Thoracic aorta (tissue), 2 donors: ENCODE results near the gene ANKS1A. TPM values are rescaled to one million over a fixed set of nuclear protein-coding genes. Genes with fewer than 3 reads are reported as not detected.
A peak's percentile ranks its signal among the peaks of the same experiment; 100 is the strongest.

ENCODE experiments used
- ATAC-seq: fragments of 150-250 bp; one replicate; pipeline ENCODE4 v1.8.0; 2017; ENCODE audit warnings: low read depth; ENCODE audit not compliant: insufficient number of reproducible peaks, low FRiP score
- DNase-seq: peaks from one replicate; pipeline ENCODE4 v3.0.0-alpha.2; 2020; ENCODE audit warnings: low spot score
- H3K27ac ChIP-seq, 2 donors: fragments of 200-600 bp; sonication (generic); 1 replicate in 1 of 2; 2 replicates in 1 of 2; pipeline ENCODE4 v1.5.1; 2016; ENCODE audit warnings: mild to moderate bottlenecking in 2 of 2, moderate library complexity in 2 of 2
- H3K27me3 ChIP-seq: fragments of 200-600 bp; sonication (generic); replicated peaks from 2 replicates; pipeline ENCODE4 v1.6.0; 2016; ENCODE audit warnings: mild to moderate bottlenecking; ENCODE audit not compliant: insufficient read depth
- H3K36me3 ChIP-seq: fragments of 200-600 bp; sonication (generic); one replicate; pipeline ENCODE4 v1.5.1; 2016
- H3K4me1 ChIP-seq, 2 donors: fragments of 200-600 bp; sonication (generic); 1 replicate in 1 of 2; 2 replicates in 1 of 2; pipeline versions ENCODE4 v1.5.1 to v1.6.0; 2016; ENCODE audit warnings: low read depth in 2 of 2, mild to moderate bottlenecking in 1 of 2; ENCODE audit not compliant: control insufficient read depth in 1 of 2
- H3K4me3 ChIP-seq: fragments of 200-600 bp; sonication (generic); 2 replicates; pipeline ENCODE4 v1.5.1; 2016; ENCODE audit warnings: mild to moderate bottlenecking
- H3K9me3 ChIP-seq: fragments of 200-600 bp; sonication (generic); 2 replicates; pipeline ENCODE4 v1.5.1; 2016
- total RNA-seq, 2 donors: library from RNA; depleted of rRNA; stranded (reverse); fragments of >200 nt; gene quantifications; one replicate each; pipeline versions ENCODE4 v1.1.0 to v1.2.3, GENCODE V29; 2016
- TF ChIP-seq, protein P1 (sequence below): fragments of 200-600 bp; sonication (generic); IDR thresholded peaks from one replicate; pipeline ENCODE4 v1.5.1; 2019; ENCODE audit warnings: antibody characterized with exemption

ANKS1A gene
- total RNA-seq, 2 donors from 2014 or later, result 37.9 to 55.4 TPM

DNA sequence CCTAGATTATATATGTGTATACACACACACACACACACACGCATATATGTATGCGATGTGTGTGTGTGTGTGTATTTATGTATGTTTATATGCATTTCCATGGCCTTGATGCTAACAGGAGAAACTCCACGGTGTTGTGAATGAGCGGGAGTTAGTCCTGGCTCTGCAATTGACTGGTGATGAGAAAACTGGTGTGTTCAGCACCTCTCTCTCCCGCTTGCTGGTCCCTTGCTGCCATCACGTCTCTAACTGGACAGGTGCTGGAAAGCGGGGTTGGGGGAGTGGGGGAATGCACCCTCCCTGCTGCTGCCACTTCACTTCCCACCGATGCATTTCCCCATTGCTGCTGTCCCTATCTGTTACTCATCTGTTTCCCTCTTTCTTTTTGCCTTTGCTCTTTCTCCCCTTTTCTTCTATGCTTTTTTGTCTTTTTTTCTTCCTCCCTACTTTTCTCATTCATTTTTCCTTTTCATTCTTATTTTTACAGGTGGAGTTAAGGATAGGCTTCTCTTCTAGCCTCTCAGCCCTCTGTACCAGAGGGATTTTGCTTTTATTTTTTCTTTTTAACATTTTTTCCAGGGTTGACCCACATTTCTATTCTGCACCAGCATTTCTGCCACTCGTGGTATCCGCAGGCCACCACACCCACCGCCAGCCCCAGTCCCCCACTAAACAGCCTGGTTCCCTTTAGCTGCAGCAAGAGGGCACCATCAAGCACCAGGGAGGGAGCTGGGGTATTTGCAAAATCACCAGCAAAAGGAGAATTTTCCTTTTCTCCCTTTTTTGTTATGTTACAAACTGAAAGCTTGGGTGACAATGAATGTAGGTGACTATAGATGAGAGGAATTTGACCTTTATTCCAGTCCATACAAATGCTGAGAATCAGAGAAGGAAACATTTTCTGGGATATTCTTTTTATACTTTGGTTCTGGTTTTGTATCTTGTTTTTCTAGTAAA lies 136.5 kb downstream of the ANKS1A start:
- no peak for ATAC-seq
- TF ChIP-seq, protein P1, sequence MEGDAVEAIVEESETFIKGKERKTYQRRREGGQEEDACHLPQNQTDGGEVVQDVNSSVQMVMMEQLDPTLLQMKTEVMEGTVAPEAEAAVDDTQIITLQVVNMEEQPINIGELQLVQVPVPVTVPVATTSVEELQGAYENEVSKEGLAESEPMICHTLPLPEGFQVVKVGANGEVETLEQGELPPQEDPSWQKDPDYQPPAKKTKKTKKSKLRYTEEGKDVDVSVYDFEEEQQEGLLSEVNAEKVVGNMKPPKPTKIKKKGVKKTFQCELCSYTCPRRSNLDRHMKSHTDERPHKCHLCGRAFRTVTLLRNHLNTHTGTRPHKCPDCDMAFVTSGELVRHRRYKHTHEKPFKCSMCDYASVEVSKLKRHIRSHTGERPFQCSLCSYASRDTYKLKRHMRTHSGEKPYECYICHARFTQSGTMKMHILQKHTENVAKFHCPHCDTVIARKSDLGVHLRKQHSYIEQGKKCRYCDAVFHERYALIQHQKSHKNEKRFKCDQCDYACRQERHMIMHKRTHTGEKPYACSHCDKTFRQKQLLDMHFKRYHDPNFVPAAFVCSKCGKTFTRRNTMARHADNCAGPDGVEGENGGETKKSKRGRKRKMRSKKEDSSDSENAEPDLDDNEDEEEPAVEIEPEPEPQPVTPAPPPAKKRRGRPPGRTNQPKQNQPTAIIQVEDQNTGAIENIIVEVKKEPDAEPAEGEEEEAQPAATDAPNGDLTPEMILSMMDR, result no peak
- H3K36me3 ChIP-seq, result no peaks in the 10 kb centered on the region
- peak overlapping the region; percentile 31 for H3K4me3 ChIP-seq
- DNase-seq, result no peak
- peak overlapping the region; percentile 57 to 75 for H3K27ac ChIP-seq
- H3K9me3 ChIP-seq, result no peaks in the 10 kb centered on the region
- H3K27me3 ChIP-seq, result no peaks in the 10 kb centered on the region
- peaks cover 68 to 96% of the 10 kb centered on the region in 2 donors for H3K4me1 ChIP-seq

DNA sequence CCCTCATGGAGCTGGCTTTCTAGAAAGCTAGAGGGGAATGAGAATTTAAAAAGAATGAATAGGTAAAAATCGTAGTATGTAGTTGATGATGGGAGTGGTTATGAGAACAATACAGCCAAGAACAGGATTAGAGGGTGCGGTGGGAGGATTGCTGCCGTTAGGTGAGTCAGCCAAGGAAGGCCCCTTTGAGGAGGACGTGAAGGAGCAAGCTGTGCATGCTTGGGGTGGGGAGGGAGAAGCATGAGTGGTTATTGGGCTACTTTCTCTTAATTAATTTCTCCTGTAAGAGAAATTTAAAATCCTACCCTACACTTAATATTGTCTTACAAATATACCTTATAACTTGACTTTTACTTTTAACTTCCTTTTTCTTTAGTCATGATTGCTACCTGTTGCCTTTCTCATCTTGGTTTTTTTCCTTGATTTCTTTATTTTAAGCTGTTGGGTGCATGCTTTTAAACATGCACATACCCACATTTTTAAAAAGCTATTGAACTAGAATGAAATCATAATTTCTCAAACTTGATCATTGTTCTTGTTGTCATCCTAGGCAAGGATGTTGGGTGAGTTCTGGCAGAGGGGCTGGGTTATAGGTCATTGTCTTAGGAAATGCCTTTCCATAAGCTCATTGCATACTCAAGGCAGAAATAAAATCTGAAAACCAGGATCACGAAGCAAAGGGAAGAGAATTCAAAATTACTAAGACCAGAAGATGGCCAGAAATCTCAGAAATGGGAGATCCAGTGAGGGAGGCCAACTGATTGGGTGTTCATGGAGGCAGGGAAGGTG lies 137.6 kb downstream of the ANKS1A start:
- no peaks in the 10 kb centered on the region for H3K27me3 ChIP-seq
- H3K4me1 ChIP-seq, result peaks cover 70 to 96% of the 10 kb centered on the region in 2 donors
- H3K9me3 ChIP-seq, result no peaks in the 10 kb centered on the region
- TF ChIP-seq, protein P1, result no peak
- no peak for DNase-seq
- ATAC-seq, result no peak
- no peak overlapping the region for H3K4me3 ChIP-seq
- peak overlapping the region; percentile 57 to 75 for H3K27ac ChIP-seq
- no peaks in the 10 kb centered on the region for H3K36me3 ChIP-seq

GRCh38 chr6:35027807-35028206 lies 138.8 kb downstream of the ANKS1A start:
- Histone ChIP-seq H3K9me3 (no peaks in the 10 kb centered on the region), H3K27me3 (no peaks in the 10 kb centered on the region), H3K4me1 (peaks cover 60 to 94% of the 10 kb centered on the region in 2 donors), H3K36me3 (no peaks in the 10 kb centered on the region), H3K27ac (peak overlapping the region; percentile 57 to 75), H3K4me3 (no peak overlapping the region)
- TF ChIP-seq, protein P1, result no peak
- DNase-seq (no peak), ATAC-seq (no peak)

DNA sequence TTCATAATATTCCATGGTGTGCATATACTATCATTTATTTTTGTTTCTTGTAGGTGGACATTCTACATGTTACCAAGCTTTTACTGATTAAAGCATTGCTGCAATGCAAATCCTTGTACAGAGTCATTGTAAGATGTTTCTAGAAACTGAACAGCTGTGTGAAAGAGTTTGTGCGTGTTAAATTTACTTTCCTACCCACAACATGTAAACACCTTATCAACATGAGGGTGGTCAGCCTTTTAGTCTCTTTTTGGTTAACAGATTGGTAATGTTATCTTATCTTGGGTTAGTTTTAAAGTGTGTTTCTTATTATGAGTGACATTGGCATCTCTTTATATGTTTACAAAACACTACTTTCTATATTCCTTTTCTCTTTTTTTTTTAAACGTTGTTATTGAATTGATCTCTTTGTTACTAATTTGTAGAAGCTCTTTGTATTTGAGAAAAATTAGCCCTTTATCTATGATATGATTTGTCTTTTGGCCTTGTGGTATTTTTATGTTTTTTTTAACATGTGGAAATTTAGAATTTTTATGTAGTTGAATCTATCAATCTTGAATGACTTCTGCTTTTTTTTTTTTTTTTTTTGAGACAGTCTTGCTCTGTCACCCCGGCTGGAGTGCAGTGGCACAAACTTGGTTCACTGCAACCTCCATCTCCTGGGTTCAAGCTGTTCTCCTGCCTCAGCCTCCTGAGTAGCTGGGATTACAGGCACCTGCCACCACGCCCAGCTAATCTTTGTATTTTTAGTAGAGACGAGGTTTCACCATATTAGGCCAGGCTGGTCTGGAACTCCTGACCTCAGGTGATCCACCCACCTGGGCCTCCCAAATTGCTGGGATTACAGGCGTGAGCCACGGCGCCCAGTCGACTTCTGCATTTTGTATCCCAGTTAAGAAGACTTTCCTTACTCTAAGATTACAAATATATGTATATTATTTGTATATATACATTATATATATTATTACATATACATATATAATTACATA lies 140.0 kb downstream of the ANKS1A start:
- Histone ChIP-seq H3K27ac (peak overlapping the region; percentile 57 to 58), H3K36me3 (no peaks in the 10 kb centered on the region), H3K4me3 (no peak overlapping the region), H3K4me1 (peaks cover 56 to 96% of the 10 kb centered on the region in 2 donors), H3K27me3 (no peaks in the 10 kb centered on the region), H3K9me3 (no peaks in the 10 kb centered on the region)
- TF ChIP-seq, protein P1, result no peak
- DNase-seq, result no peak
- no peak for ATAC-seq
